ENCODE results near the gene CCDC92B. TPM values are rescaled to one million over a fixed set of nuclear protein-coding genes. Genes with fewer than 3 reads are reported as not detected.
"Not testable (repeated sequence)": the region's sequence is repeated elsewhere in the genome, so short reads cannot be mapped to it uniquely, and the experiment has no call there.

CCDC92B gene
- total RNA-seq, 1 experiment from 2014 or later: 15.2 TPM

GRCh38 chr17:2700491-2701141 is 48.8 kb downstream of the CCDC92B start:
- Mint-ChIP-seq H3K27ac (no peak overlapping the region; the same call in 1 of the 2 replicates), H3K27me3 (ENCODE audit: low read depth) (no peaks in the 10 kb centered on the region), H3K4me1 (peaks cover 10% of the 10 kb centered on the region), H3K9me3 (no peaks in the 10 kb centered on the region), H3K36me3 (peaks cover 20% of the 10 kb centered on the region), H3K4me3 (no peak overlapping the region)
- ATAC-seq: no peak
- CTCF ChIA-PET: interaction anchor here (0.9 kb wide), 1 partner anchor 318 kb away, joined by 3 read pairs; no protein-coding TSS in a partner anchor
- POLR2A ChIA-PET: no interaction called here
- peak; percentile 8 for DNase-seq (ENCODE audit: low spot score)
- TF ChIP-seq ZNF138 (CRISPR knock-in tag; conservative IDR thresholded peaks at IDR 0.05) (no peak), MXD4 (CRISPR knock-in tag; IDR thresholded peaks at IDR 0.05; ENCODE audit: borderline replicate concordance) (no peak), ZMAT4 (CRISPR knock-in tag; IDR thresholded peaks at IDR 0.05) (no peak), NR2C2 (CRISPR knock-in tag; IDR thresholded peaks at IDR 0.05) (no peak), SP1 (CRISPR knock-in tag; conservative IDR thresholded peaks at IDR 0.05) (no peak), USF2 (CRISPR knock-in tag; IDR thresholded peaks at IDR 0.05) (no peak), HMGXB4 (CRISPR knock-in tag; IDR thresholded peaks at IDR 0.05) (no peak), NFE2L1 (CRISPR knock-in tag; IDR thresholded peaks at IDR 0.05) (no peak), ZNF512 (CRISPR knock-in tag; IDR thresholded peaks at IDR 0.05; ENCODE audit: borderline replicate concordance) (no peak)

GRCh38 chr17:2700030-2700490 is 49.4 kb downstream of the CCDC92B start:
- Mint-ChIP-seq H3K4me1 (peaks cover 5% of the 10 kb centered on the region), H3K9me3 (no peaks in the 10 kb centered on the region), H3K36me3 (peaks cover 20% of the 10 kb centered on the region), H3K27ac (no peak overlapping the region; the same call in 1 of the 2 replicates), H3K27me3 (ENCODE audit: low read depth) (no peaks in the 10 kb centered on the region), H3K4me3 (no peak overlapping the region)
- no peak for ATAC-seq
- POLR2A ChIA-PET: no interaction called here
- DNase-seq (ENCODE audit: low spot score): peak; percentile 7
- TF ChIP-seq ZNF423 (CRISPR knock-in tag; IDR thresholded peaks at IDR 0.05) (no peak), JUN (CRISPR knock-in tag; IDR thresholded peaks at IDR 0.05) (no peak)
- CTCF ChIA-PET: interaction anchor here (0.9 kb wide), 1 partner anchor 318 kb away, joined by 3 read pairs; no protein-coding TSS in a partner anchor

- H3K4me3 Mint-ChIP-seq; H3K27me3 Mint-ChIP-seq (ENCODE audit: low read depth); POLR2A ChIA-PET; H3K4me1 Mint-ChIP-seq; ATAC-seq; H3K27ac Mint-ChIP-seq; H3K9me3 Mint-ChIP-seq; DNase-seq (ENCODE audit: low spot score): not testable (repeated sequence)
- CTCF ChIA-PET: interaction anchor here (1.0 kb wide), 1 partner anchor 330 kb away, joined by 3 read pairs; no protein-coding TSS in a partner anchor
- H3K36me3 Mint-ChIP-seq: peaks cover 20% of the 10 kb centered on the region
Observed at GRCh38 chr17:2699216-2699805, 50.1 kb downstream of the CCDC92B start.

- no peaks in the 10 kb centered on the region for H3K9me3 Mint-ChIP-seq
- no peaks in the 10 kb centered on the region for H3K27me3 Mint-ChIP-seq (ENCODE audit: low read depth)
- peaks cover 18% of the 10 kb centered on the region for H3K36me3 Mint-ChIP-seq
- ChIA-PET CTCF (interaction anchor here (0.6 to 1.7 kb wide), 5 partner anchors 13 to 315 kb away, joined by 3 to 6 read pairs (median 3); no protein-coding TSS in a partner anchor), POLR2A (no interaction called here)
- no peaks in the 10 kb centered on the region for H3K4me1 Mint-ChIP-seq
- no peak overlapping the region for H3K4me3 Mint-ChIP-seq
- no peak overlapping the region for H3K27ac Mint-ChIP-seq
- DNase-seq (ENCODE audit: low spot score): peak; percentile 13
- ATAC-seq: no peak
- no peak for TF ChIP-seq ZMAT4 (CRISPR knock-in tag; IDR thresholded peaks at IDR 0.05)
- no peak for TF ChIP-seq ZNF416 (CRISPR knock-in tag; IDR thresholded peaks at IDR 0.05)
- TF ChIP-seq KAT7 (CRISPR knock-in tag; IDR thresholded peaks at IDR 0.05; ENCODE audit: borderline replicate concordance): no peak
- TF ChIP-seq ERG (CRISPR knock-in tag; IDR thresholded peaks at IDR 0.05): no peak
- no peak for TF ChIP-seq ATF3 (CRISPR knock-in tag; conservative IDR thresholded peaks at IDR 0.05)
- TF ChIP-seq USF1 (CRISPR knock-in tag; IDR thresholded peaks at IDR 0.05): no peak
Observed at GRCh38 chr17:2697611-2698162, 51.8 kb downstream of the CCDC92B start.

Data from WTC11 (cell line).